ENCODE results near the gene RNPEPL1.

- TF ChIP-seq CTCF (IDR thresholded peaks at IDR 0.05) (no peak), POLR2A (IDR thresholded peaks at IDR 0.05) (no peak)
Measured at GRCh38 chr2:240569523-240569997, 1.3 kb downstream of the RNPEPL1 start.

Measured in lower leg skin (tissue), 3 donors.